Measurements from ENCODE around the gene WNT9A.

DNA sequence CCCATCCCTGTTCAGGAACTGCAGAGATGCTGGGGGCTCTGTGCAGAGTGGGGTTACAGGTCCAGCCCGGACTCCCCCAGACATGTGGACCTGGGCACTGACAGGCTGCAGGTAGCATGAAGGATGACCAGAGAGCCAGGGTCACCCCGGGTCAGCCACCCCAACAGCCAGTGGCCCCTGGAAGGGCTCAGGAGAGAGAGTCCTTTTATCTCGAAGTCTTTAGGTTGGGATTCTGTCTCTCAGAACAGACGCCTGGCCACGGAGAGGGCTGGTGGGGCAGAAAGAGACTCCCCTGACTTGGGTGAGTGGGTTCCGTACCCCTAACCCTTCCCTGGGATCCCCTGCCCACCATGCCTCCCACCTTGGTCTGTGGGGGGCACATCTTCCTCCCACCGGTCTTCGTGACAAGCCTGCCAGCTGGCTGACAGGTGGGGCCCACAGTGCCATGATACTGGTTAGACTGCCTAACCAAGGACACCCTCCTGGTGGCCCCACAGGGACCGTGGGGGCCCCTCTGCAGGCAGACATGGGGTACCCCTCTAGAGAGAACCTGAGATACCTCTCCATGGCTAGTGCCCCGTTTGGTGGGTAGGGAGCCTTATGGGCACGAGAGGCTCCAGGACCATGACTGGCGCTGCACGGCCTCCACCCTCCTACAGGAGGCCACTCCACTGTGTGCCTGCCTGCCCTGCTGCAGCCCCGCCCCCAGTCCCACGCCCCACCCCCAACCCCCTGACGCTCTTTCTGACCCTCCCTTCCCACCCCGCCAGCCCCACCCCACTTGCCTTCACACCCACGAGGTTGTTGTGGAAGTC is 24.2 kb downstream of the WNT9A start:
- TF ChIP-seq EZH2 (IDR thresholded peaks at IDR 0.05) (no peak), POLR2AphosphoS5 (IDR thresholded peaks at IDR 0.05; ENCODE audit: borderline replicate concordance, low read depth, low read length) (no peak)
